ENCODE results near the gene NTM. TPM values are rescaled to one million over a fixed set of nuclear protein-coding genes. Genes with fewer than 3 reads are reported as not detected.

The NTM gene
- total and polyA plus RNA-seq, 7 donors, result 0.07 to 1.1 (median 0.22) TPM; not detected in 2

GRCh38 chr11:131973061-131973460 is 602.6 kb downstream of the NTM start:
- WGBS, 3 donors, result 95 to 96% (median 96%) methylated on average over 2 of the region's 2 CpGs
- no peaks in the 10 kb centered on the region for H3K9me3 ChIP-seq
- no peaks in the 10 kb centered on the region for H3K27me3 ChIP-seq (ENCODE audit: insufficient read depth in 3 of 3, low read length in 2 of 3)
- no peaks in the 10 kb centered on the region for H3K4me1 ChIP-seq
- H3K27ac ChIP-seq, result no peak overlapping the region
- TF ChIP-seq CTCF (IDR thresholded peaks at IDR 0.05), result no peak
- ATAC-seq (no peak), DNase-seq (no peak)
- H3K4me3 ChIP-seq, result no peak overlapping the region
- intact Hi-C loops (cut with DNase I), result no loop called here
- no peaks in the 10 kb centered on the region for H3K36me3 ChIP-seq (ENCODE audit: insufficient read depth in 1 of 2, low read depth in 1 of 2)

GRCh38 chr11:131975619-131976018 is 605.2 kb downstream of the NTM start:
- DNase-seq (no peak), ATAC-seq (no peak)
- no peak overlapping the region for H3K27ac ChIP-seq
- intact Hi-C loops (cut with DNase I), result no loop called here
- no peak overlapping the region for H3K4me3 ChIP-seq
- no peak for TF ChIP-seq CTCF (IDR thresholded peaks at IDR 0.05)
- WGBS, 3 donors, result 40 to 68% (median 43%) methylated on average over 5 of the region's 5 CpGs
- no peaks in the 10 kb centered on the region for H3K4me1 ChIP-seq
- H3K36me3 ChIP-seq (ENCODE audit: insufficient read depth in 1 of 2, low read depth in 1 of 2), result no peaks in the 10 kb centered on the region
- no peaks in the 10 kb centered on the region for H3K27me3 ChIP-seq (ENCODE audit: insufficient read depth in 3 of 3, low read length in 2 of 3)
- H3K9me3 ChIP-seq, result no peaks in the 10 kb centered on the region

GRCh38 chr11:131976021-131976420 is 605.6 kb downstream of the NTM start:
- DNase-seq (no peak), ATAC-seq (no peak)
- no peaks in the 10 kb centered on the region for H3K4me1 ChIP-seq
- no peaks in the 10 kb centered on the region for H3K9me3 ChIP-seq
- intact Hi-C loops (cut with DNase I), result no loop called here
- no peaks in the 10 kb centered on the region for H3K27me3 ChIP-seq (ENCODE audit: insufficient read depth in 3 of 3, low read length in 2 of 3)
- WGBS, 3 donors, result 77 to 85% (median 83%) methylated on average over 3 of the region's 3 CpGs
- H3K4me3 ChIP-seq, result no peak overlapping the region
- no peaks in the 10 kb centered on the region for H3K36me3 ChIP-seq (ENCODE audit: insufficient read depth in 1 of 2, low read depth in 1 of 2)
- TF ChIP-seq CTCF (IDR thresholded peaks at IDR 0.05), result no peak
- no peak overlapping the region for H3K27ac ChIP-seq

- DNase-seq (no peak), ATAC-seq (no peak)
- no peak overlapping the region for H3K4me3 ChIP-seq
- no peak for TF ChIP-seq CTCF (IDR thresholded peaks at IDR 0.05)
- WGBS, 3 donors, result 87% methylated on average over 6 of the region's 6 CpGs
- H3K27me3 ChIP-seq (ENCODE audit: insufficient read depth in 3 of 3, low read length in 2 of 3), result no peaks in the 10 kb centered on the region
- no peaks in the 10 kb centered on the region for H3K36me3 ChIP-seq (ENCODE audit: insufficient read depth in 1 of 2, low read depth in 1 of 2)
- no peak overlapping the region for H3K27ac ChIP-seq
- intact Hi-C loops (cut with DNase I), result no loop called here
- H3K9me3 ChIP-seq, result no peaks in the 10 kb centered on the region
- no peaks in the 10 kb centered on the region for H3K4me1 ChIP-seq
These were observed 606.8 kb downstream of the NTM start for GRCh38 chr11:131977231-131977630.

- intact Hi-C loops (cut with DNase I), result no loop called here
- no peaks in the 10 kb centered on the region for H3K4me1 ChIP-seq
- no peak overlapping the region for H3K27ac ChIP-seq
- H3K4me3 ChIP-seq, result no peak overlapping the region
- ATAC-seq (no peak), DNase-seq (no peak)
- no peak for TF ChIP-seq CTCF (IDR thresholded peaks at IDR 0.05)
- H3K9me3 ChIP-seq, result no peaks in the 10 kb centered on the region
- H3K36me3 ChIP-seq (ENCODE audit: insufficient read depth in 1 of 2, low read depth in 1 of 2), result no peaks in the 10 kb centered on the region
- 78 to 84% (median 82%) methylated on average over 3 of the region's 3 CpGs for WGBS, 3 donors
- no peaks in the 10 kb centered on the region for H3K27me3 ChIP-seq (ENCODE audit: insufficient read depth in 3 of 3, low read length in 2 of 3)
These were observed 607.4 kb downstream of the NTM start for GRCh38 chr11:131977854-131978253.

All from psoas muscle (tissue), 8 donors.